Kasumi-1 (cell line): ENCODE measurements around the gene RTN4R.
A peak's percentile ranks its signal among the peaks of the same experiment; 100 is the strongest.

Experiments
- DNase-seq, 2 experiments: peaks; one replicate each; lab custom pipeline; 2025; lab: John Stamatoyannopoulos, UW

The RTN4R gene

DNA sequence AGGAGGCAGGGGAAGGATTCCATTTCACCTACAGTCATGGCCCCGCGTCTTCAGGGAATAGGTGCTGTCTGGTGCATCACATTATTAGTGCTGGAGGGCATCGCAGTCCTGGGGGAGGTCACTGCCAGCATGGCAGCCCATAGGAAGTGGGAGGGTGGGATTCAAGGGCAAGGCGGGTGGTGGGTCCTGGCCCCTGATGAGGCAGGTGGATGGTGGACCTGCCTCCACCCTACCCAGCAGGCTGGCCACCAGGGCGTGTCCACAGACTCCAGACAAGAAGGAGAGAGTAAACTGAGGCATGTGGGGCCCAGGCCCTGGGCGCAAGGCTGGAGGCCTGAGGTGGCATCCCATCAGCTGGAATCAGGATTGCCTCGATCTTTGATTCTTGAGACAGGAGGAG, 53.3 kb downstream of the RTN4R start:
- DNase-seq, result no peak

DNA sequence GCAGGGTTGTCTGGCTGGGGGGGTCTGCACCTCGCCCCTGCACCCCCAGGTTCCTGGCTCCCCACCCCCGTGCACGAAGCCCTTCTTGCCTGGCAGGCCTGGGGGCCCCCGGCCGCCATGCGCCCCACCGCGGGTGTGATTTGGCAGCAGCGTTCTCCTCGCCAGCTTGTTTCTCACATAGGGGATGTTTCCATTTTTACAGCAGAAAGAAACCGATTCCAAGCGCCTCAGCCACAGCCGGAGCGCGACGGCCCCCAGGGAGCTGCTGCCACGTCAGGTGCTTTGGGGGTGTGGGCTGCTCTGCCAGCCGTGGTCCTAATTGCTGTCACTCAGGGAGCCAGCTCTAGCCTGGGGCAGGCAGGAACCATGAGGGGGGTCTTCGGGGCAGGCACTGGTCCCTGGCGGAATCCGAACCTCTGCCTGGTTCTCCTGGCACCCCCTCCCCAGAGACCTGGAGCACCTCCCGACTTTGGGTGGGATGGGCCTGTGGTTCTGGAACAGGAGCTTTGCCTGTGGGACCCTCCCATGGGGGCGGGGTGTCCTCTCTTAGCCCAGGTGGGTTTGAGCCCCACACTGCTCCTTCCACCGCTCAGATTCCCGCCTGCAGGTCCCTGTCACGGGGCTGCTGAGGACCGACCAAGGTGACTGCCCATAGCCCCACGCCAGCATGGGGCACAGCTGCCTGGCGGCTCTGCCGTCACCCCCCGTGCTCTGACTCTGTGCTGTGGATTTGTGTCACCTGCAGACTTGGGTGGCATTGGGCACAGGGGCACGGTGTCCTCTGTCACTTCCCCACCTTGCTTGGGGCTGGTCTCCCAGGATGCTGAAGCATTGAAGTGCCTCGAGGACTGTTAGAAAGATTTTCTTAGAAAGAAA, 54.0 kb downstream of the RTN4R start:
- DNase-seq, result no peak

DNA sequence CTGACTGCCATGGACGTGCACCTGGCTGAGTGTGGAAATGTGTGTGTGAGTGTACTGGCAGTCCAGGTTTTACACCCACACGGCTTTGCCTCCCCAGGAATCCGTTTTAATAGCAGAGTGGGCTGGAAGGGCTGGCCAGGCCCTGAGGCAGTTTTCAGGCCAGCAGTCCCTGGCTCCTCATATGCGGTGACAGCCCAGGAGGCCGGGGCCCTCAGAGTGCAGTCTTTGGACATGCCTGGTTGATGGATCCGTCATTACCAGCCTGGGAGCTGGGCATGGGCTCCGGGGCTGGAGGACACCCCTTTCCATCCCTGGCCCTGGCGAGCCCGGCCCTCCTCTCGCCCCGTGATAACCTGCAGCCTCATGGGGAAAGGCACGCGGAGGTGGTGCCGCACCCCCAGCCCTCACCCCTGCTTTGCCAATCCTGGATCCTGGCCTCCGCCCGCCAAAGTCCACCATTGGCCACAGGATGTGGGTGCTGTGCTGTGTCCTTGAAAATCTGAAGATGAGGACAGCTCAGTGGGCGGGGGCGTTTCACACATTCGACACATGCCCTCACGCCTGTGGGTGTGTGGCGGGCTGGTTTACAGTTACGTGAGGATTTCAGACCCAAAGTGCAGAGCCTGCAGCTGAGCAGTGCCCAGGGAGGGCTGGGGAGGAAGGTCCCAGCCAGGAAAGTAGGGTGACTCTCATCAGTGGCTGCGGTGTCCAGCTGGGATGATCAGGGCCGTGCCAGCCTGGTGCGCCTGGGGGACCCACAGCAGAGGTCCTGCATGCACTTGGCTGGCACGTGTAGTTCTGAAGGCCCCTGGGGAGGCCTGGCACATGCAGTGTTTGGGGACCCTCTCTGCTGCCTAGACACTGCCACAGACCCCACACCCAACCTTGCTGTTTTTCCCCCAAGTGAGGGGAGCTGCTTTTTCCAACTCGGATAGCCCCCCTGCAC, 55.1 kb downstream of the RTN4R start:
- no peak for DNase-seq

DNA sequence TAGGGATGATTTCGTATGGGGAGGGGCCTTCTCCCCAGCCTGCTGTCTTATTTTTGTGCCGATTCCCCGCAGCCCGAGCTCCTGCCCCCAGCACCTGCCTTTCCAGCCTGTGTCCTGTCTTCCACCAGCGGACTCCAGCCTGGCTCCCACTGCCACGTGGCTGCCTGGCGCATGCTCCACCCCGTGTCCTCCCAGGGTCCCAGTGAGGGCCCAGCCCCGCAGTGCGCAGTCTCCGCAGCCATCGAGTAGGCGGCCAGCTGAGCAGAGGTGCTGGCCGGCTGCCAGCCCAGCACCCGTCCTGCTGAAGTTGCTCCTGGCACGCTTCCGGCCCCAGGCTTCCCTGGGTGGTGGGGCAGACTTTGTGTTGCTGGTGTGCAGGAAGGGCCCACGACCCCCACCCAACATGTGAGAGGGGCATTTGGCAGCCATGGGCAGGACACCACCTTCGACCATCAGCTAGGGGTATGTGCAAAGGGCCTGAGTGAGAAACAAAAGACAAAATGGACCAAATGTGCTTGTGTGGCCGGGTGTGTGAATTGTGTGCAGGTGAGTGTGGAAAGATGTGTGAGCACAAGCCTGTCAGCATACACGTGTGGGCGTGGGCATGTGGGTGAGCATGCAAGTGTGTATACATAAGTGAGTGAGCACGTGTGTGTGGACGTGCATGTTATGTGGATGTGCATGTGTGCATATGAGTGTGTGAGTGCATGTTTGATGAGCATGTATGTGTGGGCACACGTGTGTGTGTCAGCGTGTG, 55.9 kb downstream of the RTN4R start:
- DNase-seq, result peak; percentile 45 to 69

DNA sequence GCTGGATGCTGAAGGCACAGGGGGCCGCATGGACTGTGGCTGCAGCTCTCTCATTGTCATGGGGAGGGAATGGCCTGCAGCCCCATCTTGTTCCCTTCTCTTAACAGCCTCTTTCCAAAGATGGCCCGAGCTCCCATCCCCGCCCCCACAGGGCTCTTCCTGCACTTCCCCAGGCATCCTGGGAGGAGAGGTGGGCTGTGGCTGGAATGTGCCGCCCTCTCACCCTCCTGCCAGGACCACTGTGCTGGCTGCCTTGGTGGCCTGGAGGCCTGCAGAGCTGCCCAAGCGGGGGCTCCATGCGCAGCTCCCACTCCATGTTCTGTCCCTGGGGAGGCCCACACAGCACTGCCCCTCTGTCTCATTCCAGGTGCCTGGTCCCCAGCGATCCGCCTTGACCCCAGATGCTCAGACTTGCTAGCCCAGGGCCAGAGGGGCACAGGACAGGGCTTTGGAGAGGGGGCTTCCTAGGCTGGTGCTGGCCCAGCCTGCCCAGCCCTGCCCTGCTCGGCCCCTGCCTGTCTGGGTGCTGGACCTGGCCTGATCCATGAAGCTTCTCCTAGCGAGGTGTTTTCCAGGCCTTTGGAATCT, 56.6 kb downstream of the RTN4R start:
- DNase-seq, result no peak

DNA sequence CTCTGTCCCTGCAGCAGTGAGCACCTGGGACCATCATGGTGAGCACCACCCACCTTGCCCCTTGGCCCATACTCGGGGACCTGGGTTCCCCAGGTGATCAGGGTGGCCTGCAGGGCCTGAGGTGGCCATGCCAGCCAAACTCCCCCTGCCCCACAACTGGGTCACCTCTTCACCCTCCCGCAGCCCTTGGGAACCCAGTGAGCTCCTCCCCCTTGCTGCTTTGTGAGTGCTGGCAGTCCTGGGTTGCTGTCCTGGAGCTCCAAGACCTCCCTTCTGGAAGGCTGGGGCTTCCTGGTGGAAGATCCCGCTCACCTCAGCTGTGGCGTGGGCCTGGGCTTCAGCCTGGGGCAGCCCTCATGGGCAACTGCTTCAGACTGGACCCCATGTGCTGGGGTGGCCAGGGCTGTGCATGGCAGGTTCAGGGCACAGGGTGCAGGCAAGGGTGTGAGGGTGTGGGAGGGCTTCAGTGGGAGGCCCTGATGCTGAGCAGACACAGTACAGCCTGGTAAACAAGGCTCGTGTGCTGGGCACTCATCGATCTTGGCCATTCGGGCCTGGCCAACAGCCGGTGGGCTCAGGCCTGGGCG, 57.6 kb downstream of the RTN4R start:
- no peak for DNase-seq

DNA sequence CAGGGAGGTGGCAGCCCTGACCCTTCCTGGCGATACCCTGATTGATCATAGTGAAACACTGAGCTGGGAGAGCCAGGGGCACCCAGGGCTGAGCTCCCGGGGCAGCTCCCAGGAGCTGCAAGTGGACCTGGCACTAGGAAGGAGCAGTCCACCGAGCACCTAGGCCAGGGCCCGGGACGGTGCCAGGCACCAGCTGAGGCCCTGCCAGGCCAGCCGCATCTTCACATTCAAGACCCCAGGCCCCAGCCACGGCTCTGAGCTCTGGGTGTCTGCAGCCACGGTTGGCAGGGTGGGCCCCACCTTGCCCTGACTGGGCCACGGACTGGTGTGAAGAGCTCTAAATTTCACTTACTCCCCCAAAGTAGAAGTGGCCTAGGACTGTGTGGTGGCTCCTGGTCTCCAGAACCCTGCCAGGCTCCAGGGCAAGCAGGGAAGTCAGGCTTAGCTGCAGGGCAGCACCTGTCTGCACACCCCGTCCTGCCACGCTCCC, 58.3 kb downstream of the RTN4R start:
- no peak for DNase-seq

DNA sequence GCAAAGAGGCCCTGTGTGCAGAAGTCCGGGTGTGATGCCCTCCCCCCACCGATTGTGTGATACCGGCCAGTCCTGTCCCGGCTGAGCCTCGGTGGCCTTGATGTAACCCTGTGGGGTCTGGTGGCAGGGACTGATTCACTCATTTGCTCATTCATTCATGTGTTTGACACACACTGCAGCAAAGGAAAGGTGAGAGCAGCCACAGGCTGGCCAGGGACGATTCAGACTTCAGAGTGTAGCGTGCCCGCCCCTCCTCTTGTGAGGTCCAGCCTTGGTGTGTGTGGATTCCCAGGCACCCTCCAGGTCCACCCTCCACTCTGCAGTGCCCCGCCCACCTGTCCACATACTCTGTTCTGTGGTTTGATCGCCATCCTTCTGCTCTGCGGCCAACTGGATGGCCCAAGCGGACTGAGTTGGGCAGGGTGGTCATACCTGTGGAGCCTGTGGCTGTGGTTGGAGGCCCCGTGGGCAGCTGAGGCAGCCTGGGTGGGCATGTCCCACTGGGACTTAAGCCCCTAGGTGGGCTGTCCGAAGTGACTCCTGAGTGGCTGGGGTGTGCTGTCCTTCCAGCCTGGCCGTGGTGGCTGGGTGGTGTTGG, 59.3 kb downstream of the RTN4R start:
- no peak for DNase-seq

DNA sequence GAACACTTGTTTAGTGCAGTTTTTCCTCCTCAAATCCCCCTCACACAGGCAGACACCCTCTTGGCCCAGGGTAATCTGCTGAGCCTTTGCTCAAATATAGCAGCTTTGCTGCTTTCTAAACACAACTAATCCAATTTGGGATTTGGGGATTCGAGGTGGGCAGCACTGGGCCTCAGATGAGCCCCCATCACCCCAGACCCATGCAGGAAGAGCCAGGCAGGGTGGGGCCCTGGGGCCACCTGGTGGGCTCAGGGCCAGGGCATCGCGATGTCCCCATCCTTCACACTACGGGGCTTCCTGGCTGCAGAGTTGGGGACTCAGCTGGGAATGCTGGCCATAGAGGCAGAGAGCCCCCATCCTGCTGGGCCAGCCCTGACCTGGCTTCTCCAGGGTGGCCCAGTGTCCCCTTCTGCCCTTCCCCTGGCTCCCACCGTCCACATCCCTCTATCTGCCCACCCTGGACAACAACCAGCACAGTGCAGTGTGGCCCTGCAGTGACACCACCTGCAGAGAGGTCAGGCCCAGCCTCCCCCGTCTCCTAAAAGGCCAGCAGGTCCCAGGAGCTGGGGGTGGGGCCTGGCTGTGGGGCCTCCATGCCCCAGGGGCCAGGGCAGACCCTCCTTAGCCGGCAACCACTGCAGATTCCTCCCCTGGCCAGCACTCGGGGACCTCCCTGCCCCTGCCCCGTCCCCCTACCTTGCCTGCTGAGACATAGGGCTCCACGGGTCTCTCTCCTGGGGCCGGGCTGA, 60.7 kb downstream of the RTN4R start:
- no peak for DNase-seq

DNA sequence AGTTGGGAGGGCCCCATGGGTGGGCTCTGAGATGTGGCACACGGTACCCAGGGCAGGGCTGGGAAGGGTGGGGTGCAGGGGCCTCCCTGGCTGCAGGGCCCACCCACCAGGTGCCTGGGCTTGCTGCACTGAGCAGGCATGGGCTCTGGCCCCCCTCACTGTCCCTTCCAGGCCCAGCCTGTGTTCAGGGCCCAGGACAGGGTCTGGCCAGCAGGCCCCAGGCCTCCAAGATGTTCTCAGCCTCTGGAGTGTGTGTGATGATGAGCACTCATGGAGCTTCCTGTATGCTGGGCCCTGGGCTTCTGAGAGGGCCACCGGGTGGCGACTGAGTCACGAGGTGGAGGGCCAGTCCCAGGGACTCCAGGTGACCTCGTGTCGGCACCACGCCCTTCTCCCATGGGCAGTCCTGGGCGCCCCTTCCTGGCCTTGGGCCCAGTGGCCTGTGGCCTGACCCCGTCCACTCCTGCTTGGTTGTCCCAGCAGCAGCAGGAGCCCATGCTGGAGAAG, 61.4 kb downstream of the RTN4R start:
- DNase-seq, result no peak

DNA sequence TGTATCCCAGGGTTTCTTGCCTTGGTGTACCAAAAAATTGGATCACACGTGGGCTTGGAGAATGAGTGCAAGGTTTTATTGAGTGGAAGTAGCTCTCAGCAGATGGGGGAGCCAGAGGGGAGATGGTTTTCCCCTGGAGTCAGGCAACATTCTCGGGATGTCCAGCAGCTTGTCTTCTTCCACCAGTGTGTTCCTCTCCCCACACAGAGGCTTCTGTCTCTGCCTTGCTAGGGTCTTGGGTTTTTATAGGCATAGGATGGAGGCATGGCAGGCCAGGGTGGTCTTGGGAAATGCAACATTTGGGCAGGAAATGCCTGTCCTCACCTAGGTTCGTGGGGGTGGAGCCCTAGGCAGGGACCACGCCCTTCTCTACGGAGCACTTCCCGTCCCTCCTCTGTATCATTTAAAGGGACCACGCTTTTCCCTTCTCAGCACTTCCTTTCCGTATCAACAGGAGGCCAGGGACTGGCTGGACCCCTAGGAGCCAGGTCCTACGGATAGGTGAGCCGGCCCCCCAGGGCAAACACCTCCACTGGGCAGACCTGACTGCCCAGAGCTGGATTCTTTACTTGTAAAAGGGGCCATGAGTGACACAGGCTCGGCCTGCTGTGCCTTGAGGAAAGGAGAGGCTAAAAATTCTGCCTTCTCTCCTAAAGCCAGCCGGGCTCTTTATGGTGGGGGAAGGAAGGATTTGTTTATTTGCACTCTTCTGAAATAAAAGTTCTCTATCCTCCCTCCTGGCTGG, 62.0 kb downstream of the RTN4R start:
- DNase-seq, result peak; percentile 80 to 81

DNA sequence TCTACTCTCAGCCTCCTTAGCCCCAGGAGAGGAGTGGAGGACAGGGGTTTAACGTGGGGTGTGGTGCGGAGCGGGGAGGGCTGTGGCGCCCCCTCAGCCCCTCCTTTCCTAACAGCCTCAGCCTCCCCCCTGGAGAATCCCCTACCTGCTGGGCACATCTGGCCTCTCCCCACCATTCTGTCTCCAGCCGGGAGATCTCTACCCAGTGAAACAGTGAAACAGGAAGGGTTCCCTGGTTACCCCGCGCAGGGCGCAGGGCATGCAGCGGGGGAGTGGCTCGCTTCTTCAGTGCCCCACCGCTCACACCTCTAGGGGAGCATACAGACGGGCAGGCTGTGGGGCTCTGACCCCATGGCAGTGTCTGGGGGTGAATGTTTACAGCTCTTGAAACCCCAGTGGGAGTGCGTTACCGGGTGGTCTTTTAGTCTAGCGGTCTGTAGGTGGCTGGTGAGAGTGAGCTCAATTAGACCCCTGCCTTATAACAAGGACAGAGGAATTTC, 62.6 kb downstream of the RTN4R start:
- DNase-seq, result peak; percentile 42 to 54

DNA sequence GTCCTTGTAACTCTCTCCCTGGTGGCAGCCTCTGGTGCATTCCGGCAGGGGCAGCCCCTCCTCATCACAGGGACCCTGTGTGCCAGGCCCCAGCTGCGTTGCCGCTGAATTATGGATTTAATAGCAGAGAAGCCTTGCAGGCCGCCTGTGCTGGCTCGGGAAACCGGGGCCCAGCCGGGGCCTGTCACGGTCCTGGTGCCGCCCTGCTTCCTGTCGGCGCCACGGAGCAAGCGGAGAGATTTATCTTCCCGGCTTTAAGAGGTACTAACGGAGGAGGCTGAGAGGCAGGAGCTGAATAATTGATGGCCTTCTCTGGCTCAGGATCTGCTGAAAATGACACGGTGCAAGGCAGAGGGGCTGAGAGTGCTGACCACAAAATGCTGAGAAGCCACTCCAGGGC, 63.3 kb downstream of the RTN4R start:
- no peak for DNase-seq

DNA sequence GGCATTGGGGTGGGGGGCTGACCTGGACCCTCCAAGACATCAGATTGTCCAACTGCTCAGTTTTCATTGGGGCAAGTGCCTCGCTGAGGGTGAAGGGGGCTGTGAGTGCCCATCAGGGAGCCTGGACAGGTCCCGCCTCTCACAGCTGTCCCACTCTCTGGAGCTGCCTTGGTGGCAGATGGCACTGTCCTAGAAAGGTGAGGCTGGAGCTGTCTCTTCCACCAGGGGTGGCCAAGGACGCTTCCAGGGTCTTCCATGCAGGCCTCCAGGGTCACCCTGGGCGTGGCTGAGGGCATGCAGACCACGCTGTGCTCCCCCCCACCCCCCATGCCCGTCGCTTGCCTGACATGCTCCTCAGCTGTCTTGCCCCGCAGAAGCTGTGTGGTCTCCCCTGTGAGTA, 63.8 kb downstream of the RTN4R start:
- DNase-seq, result no peak

DNA sequence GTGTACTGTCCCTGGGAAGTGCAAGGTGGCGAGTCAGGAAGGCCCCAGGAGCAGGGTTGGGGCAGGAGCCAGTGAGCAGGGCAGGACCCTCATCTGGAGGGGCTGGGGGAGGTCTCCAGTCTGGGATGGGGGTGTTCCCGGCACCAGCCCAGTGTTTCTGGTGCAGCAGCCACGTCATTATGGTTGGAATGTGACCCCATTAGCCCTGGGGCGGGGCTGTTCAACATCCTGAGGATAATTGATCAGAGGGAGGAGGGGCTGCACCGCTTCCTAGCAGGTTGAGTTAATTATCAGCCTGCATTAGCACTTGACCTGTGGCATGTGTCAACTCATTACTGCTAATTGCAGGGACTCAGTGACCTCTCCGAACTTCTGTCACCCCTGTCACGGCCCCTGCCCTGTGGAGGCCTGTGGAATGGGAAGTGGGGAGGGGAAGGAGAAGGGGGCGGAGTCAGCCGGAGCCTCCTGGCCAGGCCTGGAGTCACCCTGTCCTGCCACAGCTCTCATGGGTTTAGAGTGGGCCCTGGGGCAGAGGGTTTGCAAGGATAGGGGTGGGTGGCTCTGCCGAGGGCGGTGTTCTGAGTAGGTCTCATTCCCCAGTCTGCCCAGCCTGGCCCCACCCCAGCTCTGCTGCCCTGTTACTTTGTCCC, 64.4 kb downstream of the RTN4R start:
- DNase-seq, result no peak

DNA sequence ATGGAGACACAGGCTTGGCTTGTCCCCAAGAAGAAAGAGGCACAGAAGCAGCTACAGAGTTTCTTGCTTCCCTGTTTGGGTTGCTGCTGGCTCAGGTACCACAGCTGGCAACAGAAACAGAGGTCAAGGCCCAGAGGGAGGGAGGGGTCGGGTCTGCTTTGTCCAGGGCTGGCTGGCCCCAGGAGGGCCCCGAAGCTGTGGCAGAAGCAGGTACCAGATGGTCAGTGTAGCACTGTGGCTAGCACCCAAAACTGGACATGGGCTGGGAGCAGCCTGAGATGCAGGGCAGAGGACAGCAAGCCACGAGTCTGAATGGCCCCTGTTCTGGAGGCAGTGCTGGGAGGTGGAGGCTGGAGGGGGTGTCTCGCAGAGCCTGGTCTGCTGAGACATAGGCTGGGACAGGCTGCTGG, 65.0 kb downstream of the RTN4R start:
- DNase-seq, result no peak

DNA sequence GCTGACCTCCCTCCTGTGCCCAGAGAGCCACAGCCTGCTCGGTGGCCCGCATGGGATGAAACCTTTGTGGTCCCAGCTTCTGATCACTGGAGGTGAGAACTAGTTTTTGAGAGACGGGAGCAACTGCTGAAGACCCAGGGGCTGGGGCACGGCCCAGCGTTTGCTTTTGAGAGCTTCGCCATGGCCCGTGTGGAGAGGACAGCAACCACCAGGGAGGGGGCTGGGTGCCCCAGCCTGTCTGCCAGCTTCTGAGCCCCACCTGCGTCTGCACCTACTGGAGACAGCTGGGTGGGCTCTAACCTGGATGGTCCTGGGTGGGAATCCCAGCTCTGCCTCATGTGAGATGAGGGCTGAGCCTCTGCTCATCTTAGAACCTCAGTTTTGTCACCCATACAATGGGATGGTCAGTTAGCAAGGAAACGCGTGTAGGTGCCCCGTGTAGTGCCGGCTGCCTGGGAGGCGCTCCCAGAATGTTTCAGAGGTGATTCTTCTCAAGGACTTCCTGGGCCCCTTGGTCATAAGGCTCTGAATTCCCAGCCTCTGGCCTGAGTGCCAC, 66.2 kb downstream of the RTN4R start:
- no peak for DNase-seq

DNA sequence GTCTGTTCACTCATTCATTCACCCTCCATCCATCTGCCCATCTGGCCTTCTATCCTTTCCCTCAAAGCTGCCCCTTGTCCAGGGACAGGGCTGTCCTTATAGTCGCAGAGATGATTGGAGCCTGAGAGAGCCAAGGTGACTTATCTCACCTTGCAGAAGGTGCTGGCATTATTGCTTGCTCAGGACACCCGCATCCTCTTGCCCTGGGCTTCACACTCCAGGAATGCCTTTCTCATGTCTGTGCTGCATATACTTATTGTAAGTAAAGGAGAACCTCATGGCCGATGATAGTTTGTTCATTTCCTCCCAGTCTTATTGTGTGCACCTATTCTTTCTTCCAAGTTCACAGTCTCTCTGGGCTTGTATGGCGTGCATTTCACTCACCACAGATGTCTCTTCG, 68.2 kb downstream of the RTN4R start:
- DNase-seq, result no peak
